ENCODE results near the gene UPF2.

The UPF2 gene

DNA sequence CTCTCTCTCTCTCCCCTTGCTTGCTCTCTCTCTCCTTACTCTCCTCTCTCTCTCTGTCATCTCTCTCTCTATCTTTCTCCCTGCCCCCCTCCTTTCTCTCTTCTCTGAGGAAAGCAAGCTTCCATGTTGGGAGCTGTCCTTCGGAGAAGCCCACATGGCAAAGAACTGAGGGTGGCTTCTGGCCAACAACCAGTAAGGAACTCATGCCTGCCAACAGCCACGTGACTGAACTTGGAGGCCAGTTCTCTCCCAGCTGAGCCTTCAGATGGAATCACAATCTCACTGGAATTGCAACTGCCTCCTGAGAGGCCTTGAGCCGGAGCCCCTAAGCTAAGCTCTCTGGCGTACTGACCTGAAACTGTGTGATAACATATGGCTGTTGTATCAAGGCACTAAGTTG lies 14.1 kb upstream of the UPF2 start:
- Histone ChIP-seq H3K27me3 (ENCODE audit: insufficient read depth, low read length, poor library complexity) (no peaks in the 10 kb centered on the region), H2AFZ (ENCODE audit: low read depth, low read length) (no peak overlapping the region), H4K20me1 (ENCODE audit: insufficient read depth, low read length) (no peaks in the 10 kb centered on the region), H3K9ac (ENCODE audit: low read depth, low read length) (no peak overlapping the region), H3K36me3 (ENCODE audit: insufficient read depth, low read length) (no peaks in the 10 kb centered on the region), H3K4me2 (ENCODE audit: insufficient read depth, low read length) (no peak overlapping the region), H3K4me3 (ENCODE audit: low read depth in 1 of 2, low read length in 2 of 2) (no peak overlapping the region), H3K4me1 (ENCODE audit: insufficient read depth, low read length) (no peaks in the 10 kb centered on the region), H3K9me3 (ENCODE audit: insufficient read depth, low read length, severe bottlenecking) (no peaks in the 10 kb centered on the region), H3K79me2 (ENCODE audit: insufficient read depth, low read length) (no peaks in the 10 kb centered on the region), H3K27ac (ENCODE audit: low read length) (no peak overlapping the region)
- ATAC-seq (ENCODE audit: insufficient read depth, low read depth) = no peak
- TF ChIP-seq, protein P1, sequence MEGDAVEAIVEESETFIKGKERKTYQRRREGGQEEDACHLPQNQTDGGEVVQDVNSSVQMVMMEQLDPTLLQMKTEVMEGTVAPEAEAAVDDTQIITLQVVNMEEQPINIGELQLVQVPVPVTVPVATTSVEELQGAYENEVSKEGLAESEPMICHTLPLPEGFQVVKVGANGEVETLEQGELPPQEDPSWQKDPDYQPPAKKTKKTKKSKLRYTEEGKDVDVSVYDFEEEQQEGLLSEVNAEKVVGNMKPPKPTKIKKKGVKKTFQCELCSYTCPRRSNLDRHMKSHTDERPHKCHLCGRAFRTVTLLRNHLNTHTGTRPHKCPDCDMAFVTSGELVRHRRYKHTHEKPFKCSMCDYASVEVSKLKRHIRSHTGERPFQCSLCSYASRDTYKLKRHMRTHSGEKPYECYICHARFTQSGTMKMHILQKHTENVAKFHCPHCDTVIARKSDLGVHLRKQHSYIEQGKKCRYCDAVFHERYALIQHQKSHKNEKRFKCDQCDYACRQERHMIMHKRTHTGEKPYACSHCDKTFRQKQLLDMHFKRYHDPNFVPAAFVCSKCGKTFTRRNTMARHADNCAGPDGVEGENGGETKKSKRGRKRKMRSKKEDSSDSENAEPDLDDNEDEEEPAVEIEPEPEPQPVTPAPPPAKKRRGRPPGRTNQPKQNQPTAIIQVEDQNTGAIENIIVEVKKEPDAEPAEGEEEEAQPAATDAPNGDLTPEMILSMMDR (IDR thresholded peaks at IDR 0.05; ENCODE audit: borderline replicate concordance, extremely low read depth, low read length, poor library complexity, severe bottlenecking) = no peak
- no peak for TF ChIP-seq EZH2 (IDR thresholded peaks at IDR 0.05; ENCODE audit: borderline replicate concordance, low read depth, low read length, severe bottlenecking)
- DNase-seq = no peak

DNA sequence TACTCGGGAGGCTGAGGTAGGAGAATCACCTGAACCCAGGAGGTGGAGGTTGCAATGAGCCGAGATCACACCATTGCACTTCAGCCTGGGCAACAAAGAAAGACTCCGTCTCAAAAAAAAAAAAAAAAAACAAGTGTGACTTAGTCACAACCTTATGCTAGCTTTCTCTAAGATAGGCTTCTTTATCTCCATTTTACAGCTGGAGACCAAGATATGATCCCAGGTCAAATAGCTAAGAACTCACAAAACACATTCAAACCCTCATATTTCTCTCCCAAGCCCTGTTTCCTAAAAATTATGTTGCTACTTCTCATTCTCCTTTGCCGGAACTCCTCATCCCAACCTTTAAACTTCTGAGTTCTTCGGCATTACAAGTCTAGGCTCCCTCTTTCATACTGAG lies 13.1 kb upstream of the UPF2 start:
- no peak for ATAC-seq (ENCODE audit: insufficient read depth, low read depth)
- Histone ChIP-seq H3K27me3 (ENCODE audit: insufficient read depth, low read length, poor library complexity) (no peaks in the 10 kb centered on the region), H3K9ac (ENCODE audit: low read depth, low read length) (no peak overlapping the region), H4K20me1 (ENCODE audit: insufficient read depth, low read length) (no peaks in the 10 kb centered on the region), H3K4me3 (ENCODE audit: low read depth in 1 of 2, low read length in 2 of 2) (no peak overlapping the region), H3K4me1 (ENCODE audit: insufficient read depth, low read length) (no peaks in the 10 kb centered on the region), H3K79me2 (ENCODE audit: insufficient read depth, low read length) (no peaks in the 10 kb centered on the region), H3K36me3 (ENCODE audit: insufficient read depth, low read length) (no peaks in the 10 kb centered on the region), H2AFZ (ENCODE audit: low read depth, low read length) (no peak overlapping the region), H3K27ac (ENCODE audit: low read length) (no peak overlapping the region), H3K9me3 (ENCODE audit: insufficient read depth, low read length, severe bottlenecking) (no peaks in the 10 kb centered on the region), H3K4me2 (ENCODE audit: insufficient read depth, low read length) (no peak overlapping the region)
- TF ChIP-seq, protein P1 (IDR thresholded peaks at IDR 0.05; ENCODE audit: borderline replicate concordance, extremely low read depth, low read length, poor library complexity, severe bottlenecking) = no peak
- no peak for TF ChIP-seq EZH2 (IDR thresholded peaks at IDR 0.05; ENCODE audit: borderline replicate concordance, low read depth, low read length, severe bottlenecking)
- no peak for DNase-seq

DNA sequence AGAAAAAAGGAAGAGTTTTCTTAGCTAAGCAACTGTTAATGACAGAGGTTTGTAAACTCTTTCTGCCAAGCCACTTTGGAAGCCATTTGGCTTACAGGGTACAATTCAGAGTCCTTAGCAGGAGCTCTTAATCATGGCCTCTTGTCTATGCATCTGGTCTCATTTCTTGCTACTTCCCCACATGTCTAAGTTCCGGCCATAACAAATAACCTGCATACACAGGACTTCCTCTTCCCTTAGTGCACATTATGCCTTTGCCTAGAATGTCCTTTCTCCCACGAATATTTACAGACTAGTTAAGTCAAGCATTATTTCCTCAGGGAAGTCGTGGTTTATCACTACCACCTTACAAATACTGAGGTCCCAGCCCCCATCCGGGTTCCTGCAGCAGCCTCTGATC lies 8.6 kb upstream of the UPF2 start:
- DNase-seq (no peak), ATAC-seq (ENCODE audit: insufficient read depth, low read depth) (no peak)
- Histone ChIP-seq H3K79me2 (ENCODE audit: insufficient read depth, low read length) (no peaks in the 10 kb centered on the region), H2AFZ (ENCODE audit: low read depth, low read length) (no peak overlapping the region), H3K9me3 (ENCODE audit: insufficient read depth, low read length, severe bottlenecking) (no peaks in the 10 kb centered on the region), H3K9ac (ENCODE audit: low read depth, low read length) (no peak overlapping the region), H3K4me2 (ENCODE audit: insufficient read depth, low read length) (no peak overlapping the region), H3K36me3 (ENCODE audit: insufficient read depth, low read length) (no peaks in the 10 kb centered on the region), H4K20me1 (ENCODE audit: insufficient read depth, low read length) (no peaks in the 10 kb centered on the region), H3K27ac (ENCODE audit: low read length) (no peak overlapping the region), H3K4me1 (ENCODE audit: insufficient read depth, low read length) (no peaks in the 10 kb centered on the region), H3K27me3 (ENCODE audit: insufficient read depth, low read length, poor library complexity) (no peaks in the 10 kb centered on the region), H3K4me3 (ENCODE audit: low read depth in 1 of 2, low read length in 2 of 2) (no peak overlapping the region)
- TF ChIP-seq, protein P1 (IDR thresholded peaks at IDR 0.05; ENCODE audit: borderline replicate concordance, extremely low read depth, low read length, poor library complexity, severe bottlenecking) = no peak

- Histone ChIP-seq H3K4me2 (ENCODE audit: insufficient read depth, low read length) (no peak overlapping the region), H4K20me1 (ENCODE audit: insufficient read depth, low read length) (no peaks in the 10 kb centered on the region), H3K4me1 (ENCODE audit: insufficient read depth, low read length) (no peaks in the 10 kb centered on the region), H3K27me3 (ENCODE audit: insufficient read depth, low read length, poor library complexity) (no peaks in the 10 kb centered on the region), H3K4me3 (ENCODE audit: low read depth in 1 of 2, low read length in 2 of 2) (no peak overlapping the region), H3K79me2 (ENCODE audit: insufficient read depth, low read length) (no peaks in the 10 kb centered on the region), H2AFZ (ENCODE audit: low read depth, low read length) (peak overlapping the region; percentile 15; the same call in 1 of the 2 replicates), H3K9ac (ENCODE audit: low read depth, low read length) (no peak overlapping the region), H3K9me3 (ENCODE audit: insufficient read depth, low read length, severe bottlenecking) (no peaks in the 10 kb centered on the region), H3K36me3 (ENCODE audit: insufficient read depth, low read length) (no peaks in the 10 kb centered on the region), H3K27ac (ENCODE audit: low read length) (no peak overlapping the region)
- no peak for ATAC-seq (ENCODE audit: insufficient read depth, low read depth)
- no peak for TF ChIP-seq EZH2 (IDR thresholded peaks at IDR 0.05; ENCODE audit: borderline replicate concordance, low read depth, low read length, severe bottlenecking)
- TF ChIP-seq, protein P1 (IDR thresholded peaks at IDR 0.05; ENCODE audit: borderline replicate concordance, extremely low read depth, low read length, poor library complexity, severe bottlenecking) = no peak
- DNase-seq = no peak
These were observed 7.9 kb upstream of the UPF2 start for GRCh38 chr10:12050528-12050927.

All from DND-41 (cell line).